A549 (cell line): ENCODE data around the gene PLA2G4A. TPM values are rescaled to one million over a fixed set of nuclear protein-coding genes. Genes with fewer than 3 reads are reported as not detected.

Experiments
- ATAC-seq, 2 experiments: fragments of 200-7000 bp in 1 of 2; fragments of >200 bp in 1 of 2; cut with Nextera tagmentation in 1 of 2; cut with Tn5 transposase in 1 of 2; 3 replicates each; pipeline versions ENCODE4 v1.8.0 to v1.9.1; 2018 to 2020; ENCODE audit warnings: mild to moderate bottlenecking in 1 of 2, moderate library complexity in 1 of 2
- CTCF ChIA-PET: fragments of 300-600 bp; sonication (Branson Sonifier 250); formaldehyde crosslinking; extraction: SDS; loops from one replicate; lab custom pipeline; 2021; ENCODE audit warnings: antibody characterized with exemption, inconsistent platforms; lab: Yijun Ruan, JAX
- POLR2A ChIA-PET: fragments of 350-600 bp; formaldehyde crosslinking; extraction: SDS; loops from one replicate; lab custom pipeline; 2021; ENCODE audit warnings: antibody characterized with exemption, inconsistent platforms; lab: Yijun Ruan, JAX
- DNase-seq, 2 experiments: peaks; one replicate each; pipeline versions ENCODE4 v3.0.0 to v3.0.0-alpha.2; 2011 to 2016; ENCODE audit warnings: low read depth in 1 of 2, low spot score in 1 of 2
- FAIRE-seq: peaks from 2 replicates; lab custom pipeline; 2011; peaks lifted over from hg19 to GRCh38; lab: Jason Lieb, UNC
- H3K27ac ChIP-seq, 2 experiments: fragments of >200 bp; sonication (Bioruptor Twin); formaldehyde crosslinking; 3 replicates each; pipeline ENCODE4 v1.5.1; 2016 to 2017
- H3K4me1 ChIP-seq: fragments of >200 bp; sonication (Bioruptor Twin); formaldehyde crosslinking; 3 replicates; pipeline ENCODE4 v1.6.1; 2016
- H3K4me2 ChIP-seq: fragments of >200 bp; sonication (Bioruptor Twin); formaldehyde crosslinking; 3 replicates; pipeline ENCODE4 v1.6.1; 2016
- H3K4me3 ChIP-seq: fragments of >200 bp; sonication (Bioruptor Twin); formaldehyde crosslinking; 3 replicates; pipeline ENCODE4 v1.5.1; 2016
- H3K9me3 ChIP-seq: fragments of >200 bp; sonication (Bioruptor Twin); formaldehyde crosslinking; 3 replicates; pipeline ENCODE4 v1.6.1; 2016
- ATOH8 ChIP-seq: fragments of 250-450 bp; sonication (Bioruptor Pico); IDR thresholded peaks from 2 replicates; pipeline ENCODE4 v1.5.0; 2020; ENCODE audit warnings: low read depth, mild to moderate bottlenecking, moderate library complexity
- CBX8 ChIP-seq: fragments of 200-600 bp; sonication (generic); IDR thresholded peaks from 2 replicates; pipeline ENCODE4 v1.6.1; 2016
- EHMT2 ChIP-seq: fragments of 200-600 bp; sonication (generic); IDR thresholded peaks from 2 replicates; pipeline ENCODE4 v1.6.1; 2016; ENCODE audit warnings: antibody characterized with exemption, low read depth, mild to moderate bottlenecking, moderate library complexity
- ELK1 ChIP-seq: fragments of 150-350 bp; IDR thresholded peaks from 2 replicates; pipeline ENCODE4 v1.6.1; 2014; ENCODE audit warnings: low read depth, mild to moderate bottlenecking, low read length
- ESRRA ChIP-seq: fragments of 150-350 bp; IDR thresholded peaks from 2 replicates; pipeline ENCODE4 v1.6.1; 2014; ENCODE audit warnings: mild to moderate bottlenecking, low read length, borderline replicate concordance
- FOSL2 ChIP-seq, 2 experiments: fragments of 450-650 bp in 1 of 2; fragments of >200 bp in 1 of 2; sonication (Bioruptor Twin) in 1 of 2; formaldehyde crosslinking; IDR thresholded peaks; 2 replicates each; pipeline versions ENCODE4 v1.5.0 to v1.6.1; 2016 to 2020; ENCODE audit warnings: mild to moderate bottlenecking in 1 of 2, moderate library complexity in 1 of 2
- HES2 ChIP-seq: fragments of >200 bp; sonication (Bioruptor Twin); formaldehyde crosslinking; IDR thresholded peaks from 2 replicates; pipeline ENCODE4 v1.6.1; 2016
- HOXB13 ChIP-seq: fragments of 250-450 bp; sonication (Bioruptor Pico); IDR thresholded peaks from 2 replicates; pipeline ENCODE4 v1.5.0; 2020; ENCODE audit warnings: low read depth, mild to moderate bottlenecking, moderate library complexity
- HOXB5 ChIP-seq: fragments of 250-450 bp; sonication (Bioruptor Pico); IDR thresholded peaks from 2 replicates; pipeline ENCODE4 v1.5.0; 2020; ENCODE audit warnings: mild to moderate bottlenecking, moderate library complexity
- JUN ChIP-seq, 2 experiments: fragments of >200 bp; sonication (Bioruptor Twin); formaldehyde crosslinking; IDR thresholded peaks; 2 replicates in 1 of 2; 3 replicates in 1 of 2; pipeline ENCODE4 v1.6.1; 2016 to 2017
- JUNB ChIP-seq: fragments of >200 bp; sonication (Bioruptor Twin); formaldehyde crosslinking; IDR thresholded peaks from 2 replicates; pipeline ENCODE4 v1.6.1; 2016
- MAX ChIP-seq: IDR thresholded peaks from 2 replicates; pipeline ENCODE4 v1.6.1; 2012
- NFE2L2 ChIP-seq: fragments of 150-350 bp; conservative IDR thresholded peaks from 2 replicates; pipeline ENCODE4 v1.6.1; 2014; ENCODE audit warnings: low read length
- NPAS2 ChIP-seq: fragments of 250-450 bp; sonication (Bioruptor Pico); IDR thresholded peaks from 2 replicates; pipeline ENCODE4 v1.8.0; 2022; ENCODE audit warnings: mild to moderate bottlenecking, moderate library complexity, borderline replicate concordance
- NR3C1 ChIP-seq: fragments of >200 bp; sonication (Bioruptor Twin); formaldehyde crosslinking; IDR thresholded peaks from 3 replicates; pipeline ENCODE4 v1.6.1; 2017
- PBX3 ChIP-seq: IDR thresholded peaks from 2 replicates; pipeline ENCODE4 v1.6.1; 2012
- PHF8 ChIP-seq: fragments of 200-600 bp; sonication (generic); IDR thresholded peaks from 2 replicates; pipeline ENCODE4 v1.6.1; 2016; ENCODE audit warnings: low read depth, mild to moderate bottlenecking, antibody characterized with exemption, moderate library complexity, borderline replicate concordance
- POLR2A ChIP-seq: IDR thresholded peaks from 2 replicates; pipeline ENCODE4 v1.6.1; 2012; ENCODE audit warnings: mild to moderate bottlenecking, low read length
- RNF2 ChIP-seq: fragments of 200-600 bp; sonication (generic); IDR thresholded peaks from 2 replicates; pipeline ENCODE4 v1.6.1; 2016; ENCODE audit warnings: low read depth, mild to moderate bottlenecking, antibody characterized with exemption, moderate library complexity, borderline replicate concordance
- TFCP2L1 ChIP-seq: fragments of 250-450 bp; sonication (Bioruptor Pico); IDR thresholded peaks from 2 replicates; pipeline ENCODE4 v1.5.0; 2021; ENCODE audit warnings: mild to moderate bottlenecking
- TP53 ChIP-seq: fragments of 250-450 bp; sonication (Bioruptor Pico); IDR thresholded peaks from 2 replicates; pipeline ENCODE4 v1.5.0; 2021; ENCODE audit warnings: mild to moderate bottlenecking, moderate library complexity
- WGBS: methylation state at CpG from one replicate; pipeline ENCODE4 v1.1.6; 2017; ENCODE audit errors: missing lambda C conversion rate; 5-methylcytosine and 5-hydroxymethylcytosine counted together
- polyA plus RNA-seq, 4 experiments: library from polyadenylated mRNA; depleted of rRNA in 3 of 4; stranded (reverse); fragments of >200 nt; fragmentation: RNase III in 1 of 4; extraction: RNeasy Plus Mini Kit Qiagen cat#74134 plus additional on column Dnase treatment in 1 of 4; gene quantifications; 2 replicates in 3 of 4; 3 replicates in 1 of 4; pipeline ENCODE4 v1.2.3, GENCODE V29; 2011 to 2017

Gene PLA2G4A
- polyA plus RNA-seq, 2 of the 4 experiments (the other 2 are of a cell fraction) = 26.3 to 80.4 TPM

GRCh38 chr1:187010571-187011309 is 182.0 kb downstream of the PLA2G4A start:
- CTCF ChIA-PET = interaction anchor here (0.5 to 0.7 kb wide), 2 partner anchors 31 to 415 kb away, joined by 3 read pairs; no protein-coding TSS in a partner anchor
- POLR2A ChIA-PET = no interaction called here
- no peak overlapping the region for H3K27ac ChIP-seq
- WGBS = 82% methylated on average over 4 of the region's 4 CpGs
- H3K9me3 ChIP-seq = no peaks in the 10 kb centered on the region
- H3K4me1 ChIP-seq = no peaks in the 10 kb centered on the region
- no peak for TF ChIP-seq JUN (IDR thresholded peaks at IDR 0.05)
- no peak for TF ChIP-seq PBX3
- no peak for TF ChIP-seq ATOH8 (CRISPR knock-in tag)
- TF ChIP-seq RNF2 = no peak
- no peak for TF ChIP-seq JUNB
- TF ChIP-seq POLR2A = no peak
- TF ChIP-seq, all 56 proteins: peak for 0
- Histone ChIP-seq H3K4me2 (no peak overlapping the region), H3K4me3 (no peak overlapping the region)
- no peak for FAIRE-seq
- ATAC-seq = no peak
- no peak for DNase-seq

- CTCF ChIA-PET = interaction anchor here (1.5 kb wide), 1 partner anchor 15 kb away, joined by 3 read pairs; no protein-coding TSS in a partner anchor
- ATAC-seq (no peak), FAIRE-seq (no peak), DNase-seq (no peak)
- POLR2A ChIA-PET = no interaction called here
- Histone ChIP-seq H3K27ac (no peak overlapping the region), H3K4me3 (no peak overlapping the region), H3K9me3 (no peaks in the 10 kb centered on the region), H3K4me2 (no peak overlapping the region)
- 77% methylated on average over 5 of the region's 5 CpGs for WGBS
- no peak for TF ChIP-seq JUNB
- no peak for TF ChIP-seq HES2
- TF ChIP-seq ESRRA = no peak
- no peak for TF ChIP-seq NPAS2
- TF ChIP-seq MAX = no peak
- no peak for TF ChIP-seq HOXB5 (CRISPR knock-in tag)
- TF ChIP-seq EHMT2 = no peak
- TF ChIP-seq, all 56 proteins: peak for 0
- H3K4me1 ChIP-seq = no peaks in the 10 kb centered on the region
These were observed 184.9 kb downstream of the PLA2G4A start for GRCh38 chr1:187013582-187014200.

GRCh38 chr1:187018291-187018690 is 189.5 kb downstream of the PLA2G4A start:
- DNase-seq = no peak
- Histone ChIP-seq H3K4me3 (no peak overlapping the region), H3K4me1 (no peaks in the 10 kb centered on the region), H3K27ac (no peak overlapping the region), H3K9me3 (no peaks in the 10 kb centered on the region), H3K4me2 (no peak overlapping the region)
- ChIA-PET CTCF (no interaction called here), POLR2A (no interaction called here)
- no peak for FAIRE-seq
- ATAC-seq = no peak
- TF ChIP-seq POLR2A (no peak), ESRRA (no peak), HOXB13 (no peak), NFE2L2 (no peak), CBX8 (no peak), NR3C1 (no peak), FOSL2 (IDR thresholded peaks at IDR 0.05) (no peak), FOSL2 (CRISPR knock-in tag; IDR thresholded peaks at IDR 0.05) (no peak), TP53 (CRISPR knock-in tag) (no peak), ELK1 (no peak), PHF8 (no peak), TFCP2L1 (CRISPR knock-in tag) (no peak), JUN (IDR thresholded peaks at IDR 0.05) (no peak), RNF2 (no peak)
